GM12891 (cell line): ENCODE measurements around the gene USP17L15. TPM values are rescaled to one million over a fixed set of nuclear protein-coding genes. Genes with fewer than 3 reads are reported as not detected.
"Not testable (repeated sequence)": the region's sequence is repeated elsewhere in the genome, so short reads cannot be mapped to it uniquely, and the experiment has no call there.

Experiments
- DNase-seq: peaks from one replicate; pipeline ENCODE4 v3.0.0; 2011; ENCODE audit warnings: low spot score; ENCODE audit not compliant: insufficient read length
- FAIRE-seq: peaks from 2 replicates; lab custom pipeline; 2011; peaks lifted over from hg19 to GRCh38; lab: Jason Lieb, UNC
- polyA plus RNA-seq: library from polyadenylated mRNA; unstranded; fragments of >200 nt; gene quantifications from one replicate; pipeline ENCODE4 v1.2.1, GENCODE V29; 2012; ENCODE audit warnings: low read depth, missing spikeins, inconsistent platforms; ENCODE audit not compliant: missing spikeins

USP17L15 gene, protein sequence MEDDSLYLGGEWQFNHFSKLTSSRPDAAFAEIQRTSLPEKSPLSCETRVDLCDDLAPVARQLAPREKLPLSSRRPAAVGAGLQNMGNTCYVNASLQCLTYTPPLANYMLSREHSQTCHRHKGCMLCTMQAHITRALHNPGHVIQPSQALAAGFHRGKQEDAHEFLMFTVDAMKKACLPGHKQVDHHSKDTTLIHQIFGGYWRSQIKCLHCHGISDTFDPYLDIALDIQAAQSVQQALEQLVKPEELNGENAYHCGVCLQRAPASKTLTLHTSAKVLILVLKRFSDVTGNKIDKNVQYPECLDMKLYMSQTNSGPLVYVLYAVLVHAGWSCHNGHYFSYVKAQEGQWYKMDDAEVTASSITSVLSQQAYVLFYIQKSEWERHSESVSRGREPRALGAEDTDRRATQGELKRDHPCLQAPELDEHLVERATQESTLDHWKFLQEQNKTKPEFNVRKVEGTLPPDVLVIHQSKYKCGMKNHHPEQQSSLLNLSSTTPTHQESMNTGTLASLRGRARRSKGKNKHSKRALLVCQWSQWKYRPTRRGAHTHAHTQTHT
- not detected for polyA plus RNA-seq

DNA sequence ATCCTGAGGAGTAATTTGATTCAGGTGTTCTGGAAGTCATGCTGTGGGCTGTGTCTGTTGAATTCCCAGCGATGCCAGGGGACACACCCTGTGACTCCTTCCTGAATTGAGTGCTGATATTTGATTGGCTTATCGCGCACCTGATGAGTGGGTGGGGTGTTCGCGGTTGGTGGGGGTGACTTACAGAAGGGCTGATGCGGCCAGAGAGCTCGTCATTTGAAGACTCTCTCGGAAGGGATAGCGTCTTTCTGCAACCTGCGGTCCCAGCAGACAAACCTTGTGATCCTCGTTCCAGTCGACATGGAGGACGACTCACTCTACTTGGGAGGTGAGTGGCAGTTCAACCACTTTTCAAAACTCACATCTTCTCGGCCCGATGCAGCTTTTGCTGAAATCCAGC lies at the start of gene USP17L15:
USP17L15 (plus strand) TSS at position 301 of the 400 bp plus-strand sequence; CDS start at position 301, 0 bp downstream.
- not testable (repeated sequence) for DNase-seq, FAIRE-seq

DNA sequence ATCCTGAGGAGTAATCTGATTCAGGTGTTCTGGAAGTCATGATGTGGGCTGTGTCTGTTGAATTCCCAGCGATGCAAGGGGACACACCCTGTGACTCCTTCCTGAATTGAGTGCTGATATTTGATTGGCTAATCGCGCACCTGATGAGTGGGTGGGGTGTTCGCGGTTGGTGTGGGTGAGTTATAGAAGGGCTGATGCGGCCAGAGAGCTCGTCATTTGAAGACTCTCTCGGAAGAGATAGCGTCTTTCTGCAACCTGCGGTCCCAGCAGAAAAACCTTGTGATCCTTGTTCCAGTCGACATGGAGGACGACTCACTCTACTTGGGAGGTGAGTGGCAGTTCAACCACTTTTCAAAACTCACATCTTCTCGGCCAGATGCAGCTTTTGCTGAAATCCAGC lies 23.8 kb upstream of the USP17L15 start, which contains the start of gene USP17L10:
USP17L10 (plus strand) TSS at position 301 of the 400 bp plus-strand sequence; CDS start at position 301, 0 bp downstream.
- FAIRE-seq, DNase-seq: not testable (repeated sequence)

DNA sequence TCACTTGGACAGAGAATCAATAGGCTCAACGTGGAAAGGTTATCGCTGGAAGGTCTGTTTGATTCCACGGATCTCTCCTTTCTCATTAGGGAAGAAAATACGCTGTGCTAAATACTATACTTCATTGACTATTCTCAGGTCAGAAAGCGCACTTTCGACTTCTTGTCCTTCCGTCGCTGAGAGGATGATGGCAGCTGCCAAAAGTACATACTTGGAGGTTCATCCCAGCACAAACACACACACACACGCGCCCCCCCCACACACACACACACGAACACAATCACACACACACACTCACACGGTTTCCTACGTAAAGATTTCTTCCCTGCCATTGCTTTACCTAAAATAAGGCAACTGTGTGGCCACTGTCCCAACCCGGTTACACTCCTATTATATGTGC lies 19.5 kb upstream of the USP17L15 start:
- FAIRE-seq, DNase-seq: not testable (repeated sequence)

- DNase-seq, FAIRE-seq: not testable (repeated sequence)
These were observed 19.1 kb upstream of the USP17L15 start, which contains the start of gene USP17L11 for GRCh38 chr4:9215105-9215504. Gene USP17L11, plus strand, starts transcription at chr4:9215405. Its CDS starts 0 bp downstream, at chr4:9215405.

DNA sequence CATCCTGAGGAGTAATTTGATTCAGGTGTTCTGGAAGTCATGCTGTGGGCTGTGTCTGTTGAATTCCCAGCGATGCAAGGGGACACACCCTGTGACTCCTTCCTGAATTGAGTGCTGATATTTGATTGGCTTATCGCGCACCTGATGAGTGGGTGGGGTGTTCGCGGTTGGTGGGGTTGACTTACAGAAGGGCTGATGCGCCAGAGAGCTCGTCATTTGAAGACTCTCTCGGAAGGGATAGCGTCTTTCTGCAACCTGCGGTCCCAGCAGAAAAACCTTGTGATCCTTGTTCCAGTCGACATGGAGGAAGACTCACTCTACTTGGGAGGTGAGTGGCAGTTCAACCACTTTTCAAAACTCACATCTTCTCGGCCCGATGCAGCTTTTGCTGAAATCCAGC lies 14.3 kb upstream of the USP17L15 start, which contains the start of gene USP17L12:
USP17L12 (plus strand) TSS at position 301 of the 400 bp plus-strand sequence; CDS start at position 301, 0 bp downstream.
- not testable (repeated sequence) for DNase-seq, FAIRE-seq

DNA sequence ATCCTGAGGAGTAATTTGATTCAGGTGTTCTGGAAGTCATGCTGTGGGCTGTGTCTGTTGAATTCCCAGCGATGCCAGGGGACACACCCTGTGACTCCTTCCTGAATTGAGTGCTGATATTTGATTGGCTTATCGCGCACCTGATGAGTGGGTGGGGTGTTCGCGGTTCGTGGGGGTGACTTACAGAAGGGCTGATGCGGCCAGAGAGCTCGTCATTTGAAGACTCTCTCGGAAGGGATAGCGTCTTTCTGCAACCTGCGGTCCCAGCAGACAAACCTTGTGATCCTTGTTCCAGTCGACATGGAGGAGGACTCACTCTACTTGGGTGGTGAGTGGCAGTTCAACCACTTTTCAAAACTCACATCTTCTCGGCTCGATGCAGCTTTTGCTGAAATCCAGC lies 9.6 kb upstream of the USP17L15 start, which contains the start of gene USP17L13:
USP17L13 (plus strand) TSS at position 301 of the 400 bp plus-strand sequence; CDS start at position 301, 0 bp downstream.
- DNase-seq, FAIRE-seq: not testable (repeated sequence)

DNA sequence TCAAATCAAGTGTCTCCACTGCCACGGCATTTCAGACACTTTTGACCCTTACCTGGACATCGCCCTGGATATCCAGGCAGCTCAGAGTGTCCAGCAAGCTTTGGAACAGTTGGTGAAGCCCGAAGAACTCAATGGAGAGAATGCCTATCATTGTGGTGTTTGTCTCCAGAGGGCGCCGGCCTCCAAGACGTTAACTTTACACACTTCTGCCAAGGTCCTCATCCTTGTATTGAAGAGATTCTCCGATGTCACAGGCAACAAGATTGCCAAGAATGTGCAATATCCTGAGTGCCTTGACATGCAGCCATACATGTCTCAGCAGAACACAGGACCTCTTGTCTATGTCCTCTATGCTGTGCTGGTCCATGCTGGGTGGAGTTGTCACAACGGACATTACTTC lies 3.9 kb upstream of the USP17L15 start:
- FAIRE-seq, DNase-seq: not testable (repeated sequence)

- DNase-seq, FAIRE-seq: not testable (repeated sequence)
These were observed 4.3 kb downstream of the USP17L15 start for GRCh38 chr4:9238461-9238860.

DNA sequence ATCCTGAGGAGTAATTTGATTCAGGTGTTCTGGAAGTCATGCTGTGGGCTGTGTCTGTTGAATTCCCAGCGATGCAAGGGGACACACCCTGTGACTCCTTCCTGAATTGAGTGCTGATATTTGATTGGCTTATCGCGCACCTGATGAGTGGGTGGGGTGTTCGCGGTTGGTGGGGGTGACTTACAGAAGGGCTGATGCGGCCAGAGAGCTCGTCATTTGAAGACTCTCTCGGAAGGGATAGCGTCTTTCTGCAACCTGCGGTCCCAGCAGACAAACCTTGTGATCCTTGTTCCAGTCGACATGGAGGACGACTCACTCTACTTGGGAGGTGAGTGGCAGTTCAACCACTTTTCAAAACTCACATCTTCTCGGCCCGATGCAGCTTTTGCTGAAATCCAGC lies 9.4 kb downstream of the USP17L15 start, which contains the start of gene USP17L17:
USP17L17 (plus strand) TSS at position 301 of the 400 bp plus-strand sequence; CDS start at position 301, 0 bp downstream.
- FAIRE-seq, DNase-seq: not testable (repeated sequence)

GRCh38 chr4:9247953-9248680 lies 13.9 kb downstream of the USP17L15 start, which contains the start of gene USP17L18:
Gene USP17L18, plus strand, starts transcription at chr4:9248630. Its CDS starts 0 bp downstream, at chr4:9248630.
- DNase-seq, FAIRE-seq: not testable (repeated sequence)

DNA sequence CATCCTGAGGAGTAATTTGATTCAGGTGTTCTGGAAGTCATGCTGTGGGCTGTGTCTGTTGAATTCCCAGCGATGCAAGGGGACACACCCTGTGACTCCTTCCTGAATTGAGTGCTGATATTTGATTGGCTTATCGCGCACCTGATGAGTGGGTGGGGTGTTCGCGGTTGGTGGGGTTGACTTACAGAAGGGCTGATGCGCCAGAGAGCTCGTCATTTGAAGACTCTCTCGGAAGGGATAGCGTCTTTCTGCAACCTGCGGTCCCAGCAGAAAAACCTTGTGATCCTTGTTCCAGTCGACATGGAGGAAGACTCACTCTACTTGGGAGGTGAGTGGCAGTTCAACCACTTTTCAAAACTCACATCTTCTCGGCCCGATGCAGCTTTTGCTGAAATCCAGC lies 18.9 kb downstream of the USP17L15 start, which contains the start of gene USP17L19:
USP17L19 (plus strand) TSS at position 301 of the 400 bp plus-strand sequence; CDS start at position 301, 0 bp downstream.
- not testable (repeated sequence) for FAIRE-seq

DNA sequence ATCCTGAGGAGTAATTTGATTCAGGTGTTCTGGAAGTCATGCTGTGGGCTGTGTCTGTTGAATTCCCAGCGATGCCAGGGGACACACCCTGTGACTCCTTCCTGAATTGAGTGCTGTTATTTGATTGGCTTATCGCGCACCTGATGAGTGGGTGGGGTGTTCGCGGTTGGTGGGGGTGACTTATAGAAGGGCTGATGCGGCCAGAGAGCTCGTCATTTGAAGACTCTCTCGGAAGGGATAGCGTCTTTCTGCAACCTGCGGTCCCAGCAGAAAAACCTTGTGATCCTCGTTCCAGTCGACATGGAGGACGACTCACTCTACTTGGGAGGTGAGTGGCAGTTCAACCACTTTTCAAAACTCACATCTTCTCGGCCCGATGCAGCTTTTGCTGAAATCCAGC lies 23.6 kb downstream of the USP17L15 start, which contains the start of gene USP17L20:
USP17L20 (plus strand) TSS at position 301 of the 400 bp plus-strand sequence; CDS start at position 301, 0 bp downstream.
- FAIRE-seq = not testable (repeated sequence)

More for the DNA sequence above, 18.9 kb downstream of the USP17L15 start, which contains the start of gene USP17L19:
- DNase-seq = not testable (repeated sequence)

GRCh38 chr4:9262572-9262971 lies 28.4 kb downstream of the USP17L15 start, which contains the start of gene USP17L21:
Gene USP17L21, plus strand, starts transcription at chr4:9262872. Its CDS starts 0 bp downstream, at chr4:9262872.
- FAIRE-seq, DNase-seq: not testable (repeated sequence)

More for the DNA sequence above, 23.6 kb downstream of the USP17L15 start, which contains the start of gene USP17L20:
- not testable (repeated sequence) for DNase-seq

- DNase-seq, FAIRE-seq: not testable (repeated sequence)
These were observed 33.1 kb downstream of the USP17L15 start, which contains the start of gene USP17L22 for GRCh38 chr4:9267319-9267718. Gene USP17L22, plus strand, starts transcription at chr4:9267619. Its CDS starts 0 bp downstream, at chr4:9267619.

DNA sequence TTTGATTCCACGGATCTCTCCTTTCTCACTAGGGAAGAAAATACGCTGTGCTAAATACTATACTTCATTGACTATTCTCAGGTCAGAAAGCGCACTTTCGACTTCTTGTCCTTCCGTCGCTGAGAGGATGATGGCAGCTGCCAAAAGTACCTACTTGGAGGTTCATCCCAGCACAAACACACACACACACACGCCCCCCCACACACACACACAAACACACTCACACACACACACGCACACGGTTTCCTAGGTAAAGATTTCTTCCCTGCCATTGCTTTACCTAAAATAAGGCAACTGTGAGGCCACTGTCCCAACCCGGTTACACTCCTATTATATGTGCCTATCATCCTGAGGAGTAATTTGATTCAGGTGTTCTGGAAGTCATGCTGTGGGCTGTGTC lies 37.5 kb downstream of the USP17L15 start:
- DNase-seq, FAIRE-seq: not testable (repeated sequence)
